Lung (tissue), 12 donors: ENCODE measurements around the gene CACNA1G. TPM values are rescaled to one million over a fixed set of nuclear protein-coding genes. Genes with fewer than 3 reads are reported as not detected.

Experiments
- ATAC-seq: fragments of 200-7000 bp; cut with Tn5 transposase; one replicate; pipeline ENCODE4 v1.9.1; 2020; ENCODE audit warnings: moderate number of reproducible peaks; ENCODE audit not compliant: insufficient read depth, low FRiP score
- DNase-seq, 3 donors: peaks; one replicate each; pipeline ENCODE4 v3.0.0-alpha.2; 2013 to 2017
- H3K27ac ChIP-seq, 2 donors: one replicate each; pipeline ENCODE4 v1.5.1; 2013; ENCODE audit warnings: mild to moderate bottlenecking in 2 of 2, moderate library complexity in 2 of 2, control low read depth in 1 of 2, inconsistent platforms in 1 of 2, low read depth in 1 of 2, low read length in 1 of 2
- H3K27me3 ChIP-seq, 3 donors: one replicate each; pipeline ENCODE4 v1.5.1; 2013; ENCODE audit warnings: low read length in 2 of 3; ENCODE audit not compliant: control insufficient read depth in 3 of 3, insufficient read depth in 3 of 3
- H3K36me3 ChIP-seq, 4 donors: one replicate each; pipeline ENCODE4 v1.5.1; 2013; ENCODE audit warnings: low read length in 4 of 4, mild to moderate bottlenecking in 1 of 4, moderate library complexity in 1 of 4; ENCODE audit not compliant: control insufficient read depth in 4 of 4, insufficient read depth in 4 of 4
- H3K4me1 ChIP-seq, 5 donors: one replicate each; pipeline ENCODE4 v1.5.1; 2013; ENCODE audit warnings: low read length in 5 of 5, mild to moderate bottlenecking in 2 of 5, moderate library complexity in 1 of 5; ENCODE audit not compliant: control insufficient read depth in 5 of 5, insufficient read depth in 5 of 5
- H3K4me3 ChIP-seq: one replicate; pipeline ENCODE4 v1.5.1; 2013; ENCODE audit warnings: mild to moderate bottlenecking, control low read depth, moderate library complexity
- H3K9ac ChIP-seq, 2 donors: one replicate each; pipeline ENCODE4 v1.5.1; 2013; ENCODE audit warnings: low read length in 2 of 2, control low read depth in 1 of 2; ENCODE audit not compliant: insufficient read depth in 1 of 2
- H3K9me3 ChIP-seq, 4 donors: one replicate each; pipeline ENCODE4 v1.5.1; 2013; ENCODE audit warnings: low read length in 3 of 4, mild to moderate bottlenecking in 1 of 4, moderate library complexity in 1 of 4; ENCODE audit not compliant: control insufficient read depth in 4 of 4, insufficient read depth in 3 of 4
- WGBS, 2 donors: extraction: QIAGEN DNeasy Blood & Tissue Kit; methylation state at CpG; one replicate each; pipeline ENCODE4 v1.1.7; 2013; 5-methylcytosine and 5-hydroxymethylcytosine counted together
- polyA plus RNA-seq, 2 donors: library from polyadenylated mRNA; stranded (reverse); fragments of 200-250 nt; gene quantifications; one replicate each; pipeline ENCODE4 v1.2.1, GENCODE V29; 2013
- total RNA-seq, 2 donors: library from RNA; depleted of rRNA in 1 of 2; stranded (reverse); fragments of >200 nt in 1 of 2; gene quantifications; one replicate each; pipeline ENCODE4 v1.2.1, GENCODE V29; 2014 to 2021
- TF ChIP-seq, protein P1 (sequence below): IDR thresholded peaks from 2 replicates; pipeline ENCODE4 v1.5.1; 2012; ENCODE audit warnings: mild to moderate bottlenecking; ENCODE audit errors: control extremely low read depth, extremely low read depth
- donor health status: control.
- donor health status: control.
- donor health status: Bipolar disorder and iron deficiency.
- donor health status: healthy.
- donor health status: DM: yes; HTN: yes; CAD: no.

CACNA1G gene
- total and polyA plus RNA-seq, 4 donors = 0.14 to 3.6 (median 0.24) TPM

DNA sequence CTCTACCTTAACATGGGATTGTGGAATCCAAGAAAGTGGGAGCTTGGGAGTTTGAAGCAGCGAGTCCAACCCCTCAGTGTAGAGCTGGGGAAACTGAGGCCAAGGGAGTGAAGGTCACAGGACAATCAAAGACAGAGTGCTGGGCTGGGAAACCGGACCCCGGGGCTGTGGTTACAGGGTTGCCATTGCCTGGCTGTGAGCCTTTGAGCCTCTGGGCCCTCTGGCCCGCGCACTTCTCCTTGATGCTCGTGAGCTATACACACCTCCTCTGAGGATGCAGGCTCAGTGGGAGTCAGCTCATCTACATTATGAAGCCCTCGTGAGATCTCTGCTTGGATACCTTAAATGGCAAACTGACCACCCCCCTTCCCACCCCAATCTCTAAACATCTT, 76.3 kb downstream of the CACNA1G start:
- Histone ChIP-seq H3K4me3 (no peak overlapping the region), H3K36me3 (no peaks in the 10 kb centered on the region), H3K9ac (peak overlapping the region in 1 of 2 donors; percentile 9), H3K4me1 (peaks cover 0 to 55% (median 30%) of the 10 kb centered on the region in 5 donors), H3K9me3 (no peaks in the 10 kb centered on the region), H3K27me3 (peaks cover 0 to 2% (median 0%) of the 10 kb centered on the region in 3 donors), H3K27ac (no peak overlapping the region)
- TF ChIP-seq, protein P1, sequence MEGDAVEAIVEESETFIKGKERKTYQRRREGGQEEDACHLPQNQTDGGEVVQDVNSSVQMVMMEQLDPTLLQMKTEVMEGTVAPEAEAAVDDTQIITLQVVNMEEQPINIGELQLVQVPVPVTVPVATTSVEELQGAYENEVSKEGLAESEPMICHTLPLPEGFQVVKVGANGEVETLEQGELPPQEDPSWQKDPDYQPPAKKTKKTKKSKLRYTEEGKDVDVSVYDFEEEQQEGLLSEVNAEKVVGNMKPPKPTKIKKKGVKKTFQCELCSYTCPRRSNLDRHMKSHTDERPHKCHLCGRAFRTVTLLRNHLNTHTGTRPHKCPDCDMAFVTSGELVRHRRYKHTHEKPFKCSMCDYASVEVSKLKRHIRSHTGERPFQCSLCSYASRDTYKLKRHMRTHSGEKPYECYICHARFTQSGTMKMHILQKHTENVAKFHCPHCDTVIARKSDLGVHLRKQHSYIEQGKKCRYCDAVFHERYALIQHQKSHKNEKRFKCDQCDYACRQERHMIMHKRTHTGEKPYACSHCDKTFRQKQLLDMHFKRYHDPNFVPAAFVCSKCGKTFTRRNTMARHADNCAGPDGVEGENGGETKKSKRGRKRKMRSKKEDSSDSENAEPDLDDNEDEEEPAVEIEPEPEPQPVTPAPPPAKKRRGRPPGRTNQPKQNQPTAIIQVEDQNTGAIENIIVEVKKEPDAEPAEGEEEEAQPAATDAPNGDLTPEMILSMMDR = no peak
- ATAC-seq = no peak
- no peak for DNase-seq
- 94 to 99% methylated on average over 7 of the region's 7 CpGs for WGBS, 2 donors

DNA sequence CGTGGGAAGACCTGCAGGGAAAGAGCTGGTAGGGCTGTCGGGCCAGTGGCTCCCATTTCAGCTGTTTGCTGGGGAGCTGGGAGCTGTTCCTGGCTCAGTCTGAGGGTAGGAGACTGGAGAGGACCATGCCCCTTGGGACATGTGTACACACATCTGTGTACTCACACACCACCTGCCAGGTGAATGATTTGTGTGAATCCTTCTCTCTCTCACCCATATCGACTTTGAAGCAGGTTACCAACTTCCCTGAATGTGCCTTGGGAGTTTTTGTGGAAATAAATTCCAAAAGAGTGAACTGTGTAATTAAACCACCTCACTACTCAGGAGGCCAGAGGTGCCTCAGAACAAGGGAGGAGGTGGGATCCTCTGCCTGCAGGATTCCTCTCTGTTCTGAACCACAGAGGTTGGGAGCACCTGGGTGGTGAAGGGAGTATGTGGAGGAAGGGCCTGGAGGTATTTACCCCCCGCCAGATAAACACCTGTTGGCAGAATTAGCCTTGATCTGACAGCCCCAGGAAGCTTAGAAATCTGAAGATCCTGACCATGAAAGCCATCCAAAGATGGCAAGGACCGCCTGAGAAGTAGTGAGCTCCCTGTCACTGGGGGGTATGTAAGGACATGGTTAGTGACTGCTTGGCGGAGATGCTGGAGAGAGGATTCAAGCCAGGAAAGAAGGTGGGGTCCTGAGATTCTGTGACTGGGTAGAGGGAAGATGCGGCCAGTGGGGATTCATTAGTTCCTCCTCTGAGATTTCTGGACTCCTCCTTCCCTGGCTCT, 77.5 kb downstream of the CACNA1G start:
- H3K27me3 ChIP-seq = peaks cover 0 to 2% (median 0%) of the 10 kb centered on the region in 3 donors
- WGBS, 2 donors = 90 to 92% methylated on average over 7 of the region's 7 CpGs
- H3K4me3 ChIP-seq = no peak overlapping the region
- H3K9me3 ChIP-seq = no peaks in the 10 kb centered on the region
- H3K9ac ChIP-seq = peak overlapping the region in 1 of 2 donors; percentile 35
- no peaks in the 10 kb centered on the region for H3K36me3 ChIP-seq
- ATAC-seq (no peak), DNase-seq (no peak)
- peaks cover 0 to 63% (median 35%) of the 10 kb centered on the region in 5 donors for H3K4me1 ChIP-seq
- peak overlapping the region in 1 of 2 donors; percentile 80 for H3K27ac ChIP-seq
- TF ChIP-seq, protein P1 = no peak

DNA sequence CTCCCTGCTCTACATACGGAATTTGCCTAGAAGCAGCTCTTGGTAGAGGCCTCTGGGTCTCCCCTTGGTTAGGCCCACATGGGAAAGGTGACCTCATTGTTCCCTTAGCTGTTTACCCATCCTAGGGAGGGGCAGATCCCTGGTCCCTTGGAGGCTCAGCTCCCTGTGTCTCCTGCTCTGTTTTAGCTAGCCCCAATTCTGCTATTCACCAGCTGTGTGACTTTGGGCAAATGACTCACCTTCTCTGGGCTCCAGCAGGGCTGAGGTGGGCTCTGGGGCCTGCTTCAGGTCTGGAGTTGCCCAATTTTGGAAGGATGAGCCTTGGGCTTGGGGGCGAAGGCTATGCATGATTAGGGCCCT, 78.1 kb downstream of the CACNA1G start:
- ATAC-seq (no peak), DNase-seq (no peak)
- Histone ChIP-seq H3K36me3 (no peaks in the 10 kb centered on the region), H3K9me3 (no peaks in the 10 kb centered on the region), H3K9ac (peak overlapping the region in 1 of 2 donors; percentile 35), H3K4me3 (no peak overlapping the region), H3K27me3 (peaks cover 0 to 2% (median 0%) of the 10 kb centered on the region in 3 donors), H3K4me1 (peaks cover 0 to 65% (median 35%) of the 10 kb centered on the region in 5 donors), H3K27ac (peak overlapping the region in 1 of 2 donors; percentile 80)
- TF ChIP-seq, protein P1 = no peak
- WGBS, 2 donors = 73 to 100% methylated on average over 2 of the region's 2 CpGs
